GM18505 (cell line): ENCODE measurements around the gene SOHLH2.

ENCODE experiments used
- ATAC-seq: cut with Tn5 transposase; IDR thresholded peaks from one replicate; pipeline ENCODE4 v1.9.1; 2021; ENCODE audit not compliant: unreplicated experiment
- POLR2A ChIP-seq: IDR thresholded peaks from 4 replicates; pipeline ENCODE4 v1.6.1; 2011; ENCODE audit warnings: borderline replicate concordance; ENCODE audit not compliant: insufficient read depth, insufficient read length; ENCODE audit errors: extremely low read depth

SOHLH2 gene

GRCh38 chr13:36214163-36214921, at the start of gene SOHLH2:
TSS of gene SOHLH2 (minus strand) at chr13:36214556. CDS start at chr13:36214526, 30 bp downstream.
- ATAC-seq: no peak
- no peak for TF ChIP-seq POLR2A

- ATAC-seq: no peak
- no peak for TF ChIP-seq POLR2A
Observed at GRCh38 chr13:36261976-36262375, 47.6 kb upstream of the SOHLH2 start.

- TF ChIP-seq POLR2A: no peak
- ATAC-seq: no peak
Observed at GRCh38 chr13:36261011-36261410, 46.7 kb upstream of the SOHLH2 start.

- ATAC-seq: no peak
- TF ChIP-seq POLR2A: no peak
Observed at GRCh38 chr13:36259361-36260137, 45.2 kb upstream of the SOHLH2 start.

- TF ChIP-seq POLR2A: no peak
- no peak for ATAC-seq
Observed at GRCh38 chr13:36258831-36259230, 44.5 kb upstream of the SOHLH2 start.

- ATAC-seq: no peak
- TF ChIP-seq POLR2A: no peak
Observed at GRCh38 chr13:36251526-36251925, 37.2 kb upstream of the SOHLH2 start.

GRCh38 chr13:36251017-36251416, 36.7 kb upstream of the SOHLH2 start:
- ATAC-seq: no peak
- no peak for TF ChIP-seq POLR2A

GRCh38 chr13:36248700-36249099, 34.3 kb upstream of the SOHLH2 start:
- no peak for TF ChIP-seq POLR2A
- no peak for ATAC-seq

GRCh38 chr13:36244990-36245389, 30.6 kb upstream of the SOHLH2 start:
- TF ChIP-seq POLR2A: no peak
- no peak for ATAC-seq

GRCh38 chr13:36244073-36244472, 29.7 kb upstream of the SOHLH2 start:
- no peak for ATAC-seq
- no peak for TF ChIP-seq POLR2A

- TF ChIP-seq POLR2A: no peak
- no peak for ATAC-seq
Observed at GRCh38 chr13:36242761-36243160, 28.4 kb upstream of the SOHLH2 start.

GRCh38 chr13:36231236-36231635, 16.9 kb upstream of the SOHLH2 start:
- TF ChIP-seq POLR2A: no peak
- no peak for ATAC-seq

- ATAC-seq: no peak
- no peak for TF ChIP-seq POLR2A
Observed at GRCh38 chr13:36224730-36225129, 10.4 kb upstream of the SOHLH2 start.

- no peak for TF ChIP-seq POLR2A
- no peak for ATAC-seq
Observed at GRCh38 chr13:36219883-36220282, 5.5 kb upstream of the SOHLH2 start.
